IMR-90 (cell line): ENCODE data around the gene ADD1. TPM values are rescaled to one million over a fixed set of nuclear protein-coding genes. Genes with fewer than 3 reads are reported as not detected.

Source experiments
- ATAC-seq: fragments of 200-7000 bp; cut with Tn5 transposase; 2 replicates; pipeline ENCODE4 v1.9.1; 2020; ENCODE audit warnings: low read depth, mild to moderate bottlenecking, moderate library complexity
- BruUV-seq: library from RNA; stranded (reverse); fragments of 400-500 nt; replicated peaks from 2 replicates; lab custom pipeline; 2021; lab: Mats Ljungman, UMichigan
- CTCF ChIA-PET: fragments of 300-600 bp; formaldehyde crosslinking; extraction: SDS; loops from one replicate; lab custom pipeline; 2021; ENCODE audit warnings: antibody characterized with exemption; lab: Yijun Ruan, JAX
- POLR2A ChIA-PET: fragments of 300-600 bp; sonication (Branson Sonifier 250); formaldehyde crosslinking; loops from one replicate; lab custom pipeline; 2022; ENCODE audit warnings: antibody characterized with exemption; ENCODE audit not compliant: unreplicated experiment; lab: Charles Lee
- DNase-seq: peaks from one replicate; pipeline ENCODE4 v3.0.0; 2013
- H2AFZ ChIP-seq: replicated peaks from 2 replicates; pipeline ENCODE3; 2013; ENCODE audit warnings: low read length, mild to moderate bottlenecking; ENCODE audit not compliant: poor library complexity
- H2AK5ac ChIP-seq: 2 replicates; pipeline ENCODE4 v1.6.1; 2013; ENCODE audit warnings: low read depth, low read length, inconsistent platforms
- H2AK9ac ChIP-seq: replicated peaks from 2 replicates; pipeline ENCODE3; 2013; ENCODE audit warnings: mild to moderate bottlenecking, low read depth, low read length, moderate library complexity; ENCODE audit not compliant: poor library complexity
- H2BK120ac ChIP-seq: 2 replicates; pipeline ENCODE4 v1.6.1; 2013; ENCODE audit warnings: low read depth, low read length, inconsistent platforms
- H2BK15ac ChIP-seq: 3 replicates; pipeline ENCODE4 v1.6.1; 2013; ENCODE audit warnings: low read depth, low read length, inconsistent platforms
- H2BK20ac ChIP-seq: 2 replicates; pipeline ENCODE4 v1.6.1; 2013; ENCODE audit warnings: low read depth, mild to moderate bottlenecking, inconsistent platforms, low read length, moderate library complexity
- H2BK5ac ChIP-seq: 2 replicates; pipeline ENCODE4 v1.6.1; 2013; ENCODE audit warnings: mild to moderate bottlenecking, low read depth, low read length, inconsistent platforms; ENCODE audit not compliant: poor library complexity, severe bottlenecking
- H3K14ac ChIP-seq: replicated peaks from 2 replicates; pipeline ENCODE4 v1.6.1; 2013; ENCODE audit warnings: low read depth, low read length, inconsistent platforms
- H3K18ac ChIP-seq: 2 replicates; pipeline ENCODE4 v1.6.1; 2013; ENCODE audit warnings: low read depth, low read length, control low read depth
- H3K23ac ChIP-seq: 2 replicates; pipeline ENCODE4 v1.6.1; 2013; ENCODE audit warnings: low read depth, low read length, inconsistent platforms
- H3K27ac ChIP-seq: 2 replicates; pipeline ENCODE4 v1.5.1; 2013; ENCODE audit warnings: mild to moderate bottlenecking, control low read depth, low read length; ENCODE audit not compliant: insufficient read depth
- H3K27me3 ChIP-seq: 2 replicates; pipeline ENCODE4 v1.6.1; 2013; ENCODE audit warnings: low read length; ENCODE audit not compliant: control insufficient read depth, insufficient read depth
- H3K36me3 ChIP-seq: 2 replicates; pipeline ENCODE4 v1.6.1; 2013; ENCODE audit warnings: low read length, mixed read lengths; ENCODE audit not compliant: control insufficient read depth, insufficient read depth
- H3K4ac ChIP-seq: 2 replicates; pipeline ENCODE4 v1.6.1; 2013; ENCODE audit warnings: low read depth, low read length, inconsistent platforms
- H3K4me1 ChIP-seq: 2 replicates; pipeline ENCODE4 v1.6.1; 2013; ENCODE audit warnings: low read length, mixed read lengths; ENCODE audit not compliant: control insufficient read depth, insufficient read depth
- H3K4me2 ChIP-seq: 2 replicates; pipeline ENCODE4 v1.6.1; 2013; ENCODE audit warnings: low read depth, mild to moderate bottlenecking, control low read depth, low read length, moderate library complexity
- H3K4me3 ChIP-seq: 2 replicates; pipeline ENCODE4 v1.5.1; 2013; ENCODE audit warnings: low read depth, mild to moderate bottlenecking, control low read depth, low read length, moderate library complexity; ENCODE audit not compliant: insufficient read depth
- H3K56ac ChIP-seq: 2 replicates; pipeline ENCODE4 v1.6.1; 2013; ENCODE audit warnings: low read length, inconsistent platforms; ENCODE audit not compliant: insufficient read depth; ENCODE audit errors: extremely low read depth
- H3K79me1 ChIP-seq, 2 experiments: 2 replicates each; pipeline ENCODE4 v1.6.1; 2013; ENCODE audit warnings: low read length in 2 of 2, inconsistent platforms in 1 of 2, low read depth in 1 of 2
- H3K9ac ChIP-seq: 2 replicates; pipeline ENCODE4 v1.6.1; 2013; ENCODE audit warnings: low read depth, low read length, control low read depth
- H3K9me1 ChIP-seq: 2 replicates; pipeline ENCODE4 v1.6.1; 2013; ENCODE audit warnings: low read length, inconsistent platforms; ENCODE audit not compliant: insufficient read depth
- H3K9me3 ChIP-seq: 2 replicates; pipeline ENCODE4 v1.6.1; 2013; ENCODE audit warnings: low read length; ENCODE audit not compliant: control insufficient read depth, insufficient read depth
- H4K20me1 ChIP-seq: 2 replicates; pipeline ENCODE4 v1.6.1; 2013; ENCODE audit warnings: low read length, inconsistent platforms; ENCODE audit not compliant: insufficient read depth
- H4K5ac ChIP-seq: 2 replicates; pipeline ENCODE4 v1.6.1; 2013; ENCODE audit warnings: mild to moderate bottlenecking, low read depth, low read length, control low read depth
- H4K8ac ChIP-seq, 2 experiments: 2 replicates each; pipeline ENCODE4 v1.6.1; 2013; ENCODE audit warnings: low read depth in 2 of 2, low read length in 2 of 2, control low read depth in 1 of 2, inconsistent platforms in 1 of 2
- H4K91ac ChIP-seq: 2 replicates; pipeline ENCODE4 v1.6.1; 2013; ENCODE audit warnings: low read depth, low read length, inconsistent platforms; ENCODE audit not compliant: insufficient read depth
- BHLHE40 ChIP-seq: fragments of 150-350 bp; IDR thresholded peaks from 2 replicates; pipeline ENCODE4 v1.6.1; 2016; ENCODE audit warnings: mild to moderate bottlenecking, low read depth, low read length
- CEBPB ChIP-seq: IDR thresholded peaks from 2 replicates; pipeline ENCODE4 v1.6.1; 2012; ENCODE audit warnings: low read depth, low read length, improper control_type of control experiment
- CHD1 ChIP-seq: IDR thresholded peaks from 2 replicates; pipeline ENCODE4 v1.6.1; 2012; ENCODE audit warnings: low read depth, low read length, improper control_type of control experiment
- FOS ChIP-seq: fragments of 150-350 bp; IDR thresholded peaks from 2 replicates; pipeline ENCODE4 v1.6.1; 2016; ENCODE audit warnings: low read depth, low read length
- MAFK ChIP-seq: IDR thresholded peaks from 2 replicates; pipeline ENCODE4 v1.6.1; 2012; ENCODE audit warnings: low read depth, low read length, improper control_type of control experiment
- MAZ ChIP-seq: IDR thresholded peaks from 2 replicates; pipeline ENCODE4 v1.6.1; 2012; ENCODE audit warnings: low read depth, mild to moderate bottlenecking, low read length, improper control_type of control experiment, moderate library complexity, borderline replicate concordance
- MXI1 ChIP-seq: IDR thresholded peaks from 2 replicates; pipeline ENCODE4 v1.6.1; 2012; ENCODE audit warnings: low read depth, mild to moderate bottlenecking, low read length, moderate library complexity, borderline replicate concordance
- NFE2L2 ChIP-seq: fragments of 150-350 bp; IDR thresholded peaks from 2 replicates; pipeline ENCODE4 v1.6.1; 2016; ENCODE audit warnings: low read depth, mild to moderate bottlenecking, low read length
- POLR2A ChIP-seq: IDR thresholded peaks from 2 replicates; pipeline ENCODE4 v1.6.1; 2012; ENCODE audit warnings: mild to moderate bottlenecking, low read depth, low read length
- RAD21 ChIP-seq: IDR thresholded peaks from 2 replicates; pipeline ENCODE4 v1.6.1; 2012; ENCODE audit warnings: low read length, improper control_type of control experiment
- RCOR1 ChIP-seq: IDR thresholded peaks from 2 replicates; pipeline ENCODE4 v1.6.1; 2012; ENCODE audit warnings: mild to moderate bottlenecking, low read length, improper control_type of control experiment; ENCODE audit not compliant: insufficient replicate concordance
- RFX5 ChIP-seq: IDR thresholded peaks from 2 replicates; pipeline ENCODE4 v1.8.0; 2012; ENCODE audit warnings: low read depth, mild to moderate bottlenecking, low read length, moderate library complexity
- SMC3 ChIP-seq: fragments of 150-350 bp; IDR thresholded peaks from 2 replicates; pipeline ENCODE4 v1.6.1; 2016; ENCODE audit warnings: low read depth, mild to moderate bottlenecking, antibody characterized with exemption, low read length, moderate library complexity
- WGBS, 2 experiments: methylation state at CpG; one replicate each; pipeline versions ENCODE4 v1.1.5 to v1.1.7; 2013; ENCODE audit warnings: missing lambda C conversion rate in 2 of 2; ENCODE audit not compliant: insufficient read length in 1 of 2; ENCODE audit errors: extremely low coverage in 2 of 2; 5-methylcytosine and 5-hydroxymethylcytosine counted together
- dilution Hi-C: fragments of 300-500 bp; cut with HindIII; formaldehyde crosslinking; loops from one replicate; pipeline ENCODE4 v1.14.3; 2018; ENCODE audit warnings: low sequenced_read_pairs; ENCODE audit not compliant: unreplicated experiment
- in situ Hi-C: fragments of 300-500 bp; cut with MboI; formaldehyde crosslinking; loops from 3 replicates; pipeline ENCODE4 v1.14.3; 2019; ENCODE audit warnings: low sequenced_read_pairs, inconsistent platforms, mixed read lengths
- intact Hi-C: fragments of 100-400 bp; cut with micrococcal nuclease; formaldehyde crosslinking; loops from 2 replicates; pipeline ENCODE4 v1.10.0; 2022
- polyA plus RNA-seq, 3 experiments: library from polyadenylated mRNA; depleted of rRNA; stranded (reverse); fragments of >200 nt; gene quantifications; 2 replicates each; pipeline ENCODE4 v1.2.3, GENCODE V29; 2012; ENCODE audit warnings: low replicate concordance in 1 of 3
- total RNA-seq: library from RNA; depleted of rRNA; stranded (reverse); fragments of >200 nt; gene quantifications from 2 replicates; pipeline ENCODE4 v1.2.3, GENCODE V29; 2012
- TF ChIP-seq, protein P1 (sequence below): fragments of 150-350 bp; IDR thresholded peaks from 2 replicates; pipeline ENCODE4 v1.6.1; 2017; ENCODE audit warnings: mild to moderate bottlenecking, antibody characterized with exemption, low read length, low read depth
- TF ChIP-seq, protein P2 (sequence below): fragments of 150-350 bp; IDR thresholded peaks from 2 replicates; pipeline ENCODE4 v1.6.1; 2016; ENCODE audit warnings: low read depth, mild to moderate bottlenecking, low read length, moderate library complexity, borderline replicate concordance
- TF ChIP-seq, protein P3 (sequence below): conservative IDR thresholded peaks from 2 replicates; pipeline ENCODE4 v1.5.1; 2012; ENCODE audit warnings: mild to moderate bottlenecking, low read depth, low read length, improper control_type of control experiment

The ADD1 gene
- total and polyA plus RNA-seq, 2 of the 4 experiments (the other 2 are of a cell fraction): 122 to 215 TPM

DNA sequence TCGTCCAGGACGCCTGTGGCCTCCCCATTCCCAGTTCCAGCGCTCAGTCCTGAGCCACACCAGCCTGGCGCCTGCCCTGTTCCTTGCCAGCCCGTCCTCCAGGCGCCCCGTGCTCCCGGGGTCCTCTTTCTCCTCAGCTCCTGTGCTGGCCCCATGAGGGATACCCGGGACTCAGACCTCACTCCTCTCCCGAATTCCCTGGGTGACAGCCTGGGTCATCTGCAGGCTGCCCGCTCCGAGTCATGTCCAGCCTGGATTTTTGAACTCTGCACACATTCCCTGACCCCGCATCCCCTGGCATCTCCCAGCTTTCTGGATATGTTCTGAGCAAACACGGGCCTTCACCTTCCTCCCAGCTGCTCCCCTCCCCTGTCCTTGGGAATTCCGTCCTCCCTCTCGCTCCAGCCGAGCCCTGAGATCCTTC lies 14.9 kb upstream of the ADD1 start:
- no peak overlapping the region for H2BK120ac ChIP-seq
- TF ChIP-seq SMC3 (no peak), NFE2L2 (no peak), BHLHE40 (no peak), CEBPB (no peak), CHD1 (no peak), MXI1 (no peak), POLR2A (no peak), FOS (no peak), RCOR1 (no peak), RFX5 (no peak), RAD21 (no peak), MAZ (no peak), MAFK (no peak)
- TF ChIP-seq, protein P1, sequence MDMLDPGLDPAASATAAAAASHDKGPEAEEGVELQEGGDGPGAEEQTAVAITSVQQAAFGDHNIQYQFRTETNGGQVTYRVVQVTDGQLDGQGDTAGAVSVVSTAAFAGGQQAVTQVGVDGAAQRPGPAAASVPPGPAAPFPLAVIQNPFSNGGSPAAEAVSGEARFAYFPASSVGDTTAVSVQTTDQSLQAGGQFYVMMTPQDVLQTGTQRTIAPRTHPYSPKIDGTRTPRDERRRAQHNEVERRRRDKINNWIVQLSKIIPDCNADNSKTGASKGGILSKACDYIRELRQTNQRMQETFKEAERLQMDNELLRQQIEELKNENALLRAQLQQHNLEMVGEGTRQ: no peak
- TF ChIP-seq, protein P2, sequence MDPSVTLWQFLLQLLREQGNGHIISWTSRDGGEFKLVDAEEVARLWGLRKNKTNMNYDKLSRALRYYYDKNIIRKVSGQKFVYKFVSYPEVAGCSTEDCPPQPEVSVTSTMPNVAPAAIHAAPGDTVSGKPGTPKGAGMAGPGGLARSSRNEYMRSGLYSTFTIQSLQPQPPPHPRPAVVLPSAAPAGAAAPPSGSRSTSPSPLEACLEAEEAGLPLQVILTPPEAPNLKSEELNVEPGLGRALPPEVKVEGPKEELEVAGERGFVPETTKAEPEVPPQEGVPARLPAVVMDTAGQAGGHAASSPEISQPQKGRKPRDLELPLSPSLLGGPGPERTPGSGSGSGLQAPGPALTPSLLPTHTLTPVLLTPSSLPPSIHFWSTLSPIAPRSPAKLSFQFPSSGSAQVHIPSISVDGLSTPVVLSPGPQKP: no peak
- TF ChIP-seq, protein P3, sequence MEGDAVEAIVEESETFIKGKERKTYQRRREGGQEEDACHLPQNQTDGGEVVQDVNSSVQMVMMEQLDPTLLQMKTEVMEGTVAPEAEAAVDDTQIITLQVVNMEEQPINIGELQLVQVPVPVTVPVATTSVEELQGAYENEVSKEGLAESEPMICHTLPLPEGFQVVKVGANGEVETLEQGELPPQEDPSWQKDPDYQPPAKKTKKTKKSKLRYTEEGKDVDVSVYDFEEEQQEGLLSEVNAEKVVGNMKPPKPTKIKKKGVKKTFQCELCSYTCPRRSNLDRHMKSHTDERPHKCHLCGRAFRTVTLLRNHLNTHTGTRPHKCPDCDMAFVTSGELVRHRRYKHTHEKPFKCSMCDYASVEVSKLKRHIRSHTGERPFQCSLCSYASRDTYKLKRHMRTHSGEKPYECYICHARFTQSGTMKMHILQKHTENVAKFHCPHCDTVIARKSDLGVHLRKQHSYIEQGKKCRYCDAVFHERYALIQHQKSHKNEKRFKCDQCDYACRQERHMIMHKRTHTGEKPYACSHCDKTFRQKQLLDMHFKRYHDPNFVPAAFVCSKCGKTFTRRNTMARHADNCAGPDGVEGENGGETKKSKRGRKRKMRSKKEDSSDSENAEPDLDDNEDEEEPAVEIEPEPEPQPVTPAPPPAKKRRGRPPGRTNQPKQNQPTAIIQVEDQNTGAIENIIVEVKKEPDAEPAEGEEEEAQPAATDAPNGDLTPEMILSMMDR: no peak
- H2AFZ ChIP-seq: no peak overlapping the region
- H3K9me3 ChIP-seq: no peaks in the 10 kb centered on the region
- ChIA-PET POLR2A (interaction anchor here (0.6 kb wide), 1 partner anchor 11 kb away, joined by 4 read pairs; no protein-coding TSS in a partner anchor), CTCF (no interaction called here)
- no peak overlapping the region for H3K56ac ChIP-seq
- no peak overlapping the region for H4K5ac ChIP-seq
- H3K23ac ChIP-seq: no peak overlapping the region
- BruUV-seq: no TSS peak
- no peak overlapping the region for H3K27ac ChIP-seq
- H3K14ac ChIP-seq: no peak overlapping the region
- peaks cover 86% of the 10 kb centered on the region for H3K36me3 ChIP-seq
- no peak overlapping the region for H2BK5ac ChIP-seq
- DNase-seq: no peak
- H2BK20ac ChIP-seq: no peak overlapping the region
- ATAC-seq: no peak
- dilution Hi-C loops: no loop called here
- peaks cover 6% of the 10 kb centered on the region for H4K20me1 ChIP-seq
- 90% methylated on average over 14 of the region's 17 CpGs; no CpG with 5 or more reads in 1 of the 2 experiments for WGBS, 2 experiments
- intact Hi-C loops: no loop called here
- no peaks in the 10 kb centered on the region for H3K27me3 ChIP-seq
- H3K4ac ChIP-seq: no peak overlapping the region
- H3K79me1 ChIP-seq: peaks cover 5 to 27% of the 10 kb centered on the region in 2 experiments; a peak in 3 of 4 replicates
- H2AK9ac ChIP-seq: no peak overlapping the region
- no peaks in the 10 kb centered on the region for H3K4me1 ChIP-seq
- H3K4me3 ChIP-seq: no peak overlapping the region
- H2AK5ac ChIP-seq: no peak overlapping the region
- no peak overlapping the region for H3K9ac ChIP-seq
- no peak overlapping the region for H3K18ac ChIP-seq
- H2BK15ac ChIP-seq: no peak overlapping the region
- H4K91ac ChIP-seq: no peak overlapping the region
- no peak overlapping the region for H4K8ac ChIP-seq
- peaks cover 15% of the 10 kb centered on the region for H3K9me1 ChIP-seq
- in situ Hi-C loops: no loop called here
- no peak overlapping the region for H3K4me2 ChIP-seq
